ENCODE data around the gene SORBS1.

DNA sequence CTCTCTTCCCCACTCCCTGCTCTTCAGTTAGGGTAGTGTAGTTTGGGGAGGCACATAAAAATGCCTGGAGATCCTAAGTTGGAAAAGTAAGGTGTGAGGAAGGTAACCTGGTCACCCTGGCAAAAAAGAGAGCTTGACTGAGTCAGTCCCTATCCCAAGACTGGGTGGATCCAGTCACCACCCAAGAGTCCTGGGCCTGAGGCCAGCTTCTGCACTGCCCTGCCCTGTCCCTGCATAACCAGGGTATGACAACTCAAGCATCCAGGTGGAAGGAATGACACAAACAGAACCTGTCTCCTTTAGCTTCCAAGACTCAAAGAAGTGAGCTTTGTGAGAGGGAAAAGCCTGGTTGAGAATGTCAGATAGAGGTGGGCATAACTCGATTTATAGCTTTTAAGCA is 26.9 kb upstream of the SORBS1 start:
- TF ChIP-seq, protein P1, sequence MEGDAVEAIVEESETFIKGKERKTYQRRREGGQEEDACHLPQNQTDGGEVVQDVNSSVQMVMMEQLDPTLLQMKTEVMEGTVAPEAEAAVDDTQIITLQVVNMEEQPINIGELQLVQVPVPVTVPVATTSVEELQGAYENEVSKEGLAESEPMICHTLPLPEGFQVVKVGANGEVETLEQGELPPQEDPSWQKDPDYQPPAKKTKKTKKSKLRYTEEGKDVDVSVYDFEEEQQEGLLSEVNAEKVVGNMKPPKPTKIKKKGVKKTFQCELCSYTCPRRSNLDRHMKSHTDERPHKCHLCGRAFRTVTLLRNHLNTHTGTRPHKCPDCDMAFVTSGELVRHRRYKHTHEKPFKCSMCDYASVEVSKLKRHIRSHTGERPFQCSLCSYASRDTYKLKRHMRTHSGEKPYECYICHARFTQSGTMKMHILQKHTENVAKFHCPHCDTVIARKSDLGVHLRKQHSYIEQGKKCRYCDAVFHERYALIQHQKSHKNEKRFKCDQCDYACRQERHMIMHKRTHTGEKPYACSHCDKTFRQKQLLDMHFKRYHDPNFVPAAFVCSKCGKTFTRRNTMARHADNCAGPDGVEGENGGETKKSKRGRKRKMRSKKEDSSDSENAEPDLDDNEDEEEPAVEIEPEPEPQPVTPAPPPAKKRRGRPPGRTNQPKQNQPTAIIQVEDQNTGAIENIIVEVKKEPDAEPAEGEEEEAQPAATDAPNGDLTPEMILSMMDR (IDR thresholded peaks at IDR 0.05), result no peak
- TF ChIP-seq EZH2 (IDR thresholded peaks at IDR 0.05; ENCODE audit: borderline replicate concordance, insufficient read depth, low read depth, low read length, poor library complexity, severe bottlenecking), result no peak
